Left ventricle myocardium inferior (tissue), 1 donor: ENCODE data around the gene FHIP2A. TPM values are rescaled to one million over a fixed set of nuclear protein-coding genes. Genes with fewer than 3 reads are reported as not detected.
"Not testable (repeated sequence)": the region's sequence is repeated elsewhere in the genome, so short reads cannot be mapped to it uniquely, and the experiment has no call there.

Experiments used
- DNase-seq: peaks from one replicate; pipeline ENCODE4 v3.0.0-alpha.2; 2020
- H3K27ac ChIP-seq: fragments of 200-600 bp; replicated peaks from 2 replicates; pipeline ENCODE4 v1.8.0; 2021
- H3K27me3 ChIP-seq: fragments of 200-600 bp; 2 replicates; pipeline ENCODE4 v1.8.0; 2021; ENCODE audit warnings: low read depth
- H3K36me3 ChIP-seq: fragments of 200-600 bp; 2 replicates; pipeline ENCODE4 v1.8.0; 2021
- H3K4me1 ChIP-seq: fragments of 200-600 bp; 2 replicates; pipeline ENCODE4 v1.8.0; 2021
- H3K4me3 ChIP-seq: fragments of 200-600 bp; 2 replicates; pipeline ENCODE4 v1.8.0; 2021; ENCODE audit warnings: mild to moderate bottlenecking, moderate library complexity
- H3K9me3 ChIP-seq: fragments of 200-600 bp; replicated peaks from 2 replicates; pipeline ENCODE4 v1.8.0; 2021
- CTCF ChIP-seq: fragments of 200-600 bp; IDR thresholded peaks from 2 replicates; pipeline ENCODE4 v1.8.0; 2021; ENCODE audit warnings: antibody characterized with exemption, mild to moderate bottlenecking, borderline replicate concordance
- intact Hi-C: fragments of 100-400 bp; cut with micrococcal nuclease; formaldehyde crosslinking; loops from one replicate; pipeline ENCODE4 v1.11.0; 2022
- total RNA-seq: library from RNA; stranded (reverse); fragmentation: NEBNext Ultra II Directional; extraction: Animal tissue kit (Norgen Biotek cat#: 25700); gene quantifications from one replicate; pipeline ENCODE4 v1.2.1, GENCODE V29; 2021
- donor health status: DM: no; HTN: yes; CAD: no; lungs with severe emphysema.

The FHIP2A gene
- total RNA-seq, 1 donor from 2014 or later, result 26.6 TPM

DNA sequence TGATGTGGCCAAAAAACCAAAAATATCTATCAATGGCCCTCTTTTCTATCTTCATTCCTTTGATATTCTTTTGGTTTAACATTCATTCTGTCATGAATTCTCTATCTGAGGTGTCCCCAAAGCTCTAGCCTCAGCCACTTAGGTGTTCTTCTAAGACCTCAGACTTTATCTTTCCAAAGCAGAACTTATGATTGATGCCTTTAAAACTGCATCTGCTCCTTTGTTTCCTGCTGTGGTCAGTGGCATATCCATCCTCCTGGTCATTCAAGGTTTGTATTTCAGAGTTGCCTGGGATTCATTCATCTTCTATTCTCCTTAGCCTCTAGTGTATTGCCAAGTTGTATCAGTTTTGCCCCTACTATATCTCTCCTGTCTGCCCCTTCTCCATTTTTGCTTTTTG lies 30.6 kb downstream of the FHIP2A start:
- H3K4me3 ChIP-seq, result no peak overlapping the region
- intact Hi-C loops, result no loop called here
- H3K27me3 ChIP-seq, result no peaks in the 10 kb centered on the region
- no peak overlapping the region for H3K27ac ChIP-seq
- DNase-seq, result no peak
- H3K36me3 ChIP-seq, result peaks cover 93% of the 10 kb centered on the region
- H3K4me1 ChIP-seq, result peaks cover 15% of the 10 kb centered on the region
- H3K9me3 ChIP-seq, result no peaks in the 10 kb centered on the region
- TF ChIP-seq CTCF, result no peak

GRCh38 chr10:114854906-114855305 lies 33.3 kb downstream of the FHIP2A start:
- Histone ChIP-seq H3K27ac (no peak overlapping the region), H3K36me3 (peaks cover 91% of the 10 kb centered on the region), H3K9me3 (no peaks in the 10 kb centered on the region), H3K4me3 (no peak overlapping the region), H3K27me3 (no peaks in the 10 kb centered on the region), H3K4me1 (peaks cover 20% of the 10 kb centered on the region)
- no peak for TF ChIP-seq CTCF
- intact Hi-C loops, result no loop called here
- no peak for DNase-seq

DNA sequence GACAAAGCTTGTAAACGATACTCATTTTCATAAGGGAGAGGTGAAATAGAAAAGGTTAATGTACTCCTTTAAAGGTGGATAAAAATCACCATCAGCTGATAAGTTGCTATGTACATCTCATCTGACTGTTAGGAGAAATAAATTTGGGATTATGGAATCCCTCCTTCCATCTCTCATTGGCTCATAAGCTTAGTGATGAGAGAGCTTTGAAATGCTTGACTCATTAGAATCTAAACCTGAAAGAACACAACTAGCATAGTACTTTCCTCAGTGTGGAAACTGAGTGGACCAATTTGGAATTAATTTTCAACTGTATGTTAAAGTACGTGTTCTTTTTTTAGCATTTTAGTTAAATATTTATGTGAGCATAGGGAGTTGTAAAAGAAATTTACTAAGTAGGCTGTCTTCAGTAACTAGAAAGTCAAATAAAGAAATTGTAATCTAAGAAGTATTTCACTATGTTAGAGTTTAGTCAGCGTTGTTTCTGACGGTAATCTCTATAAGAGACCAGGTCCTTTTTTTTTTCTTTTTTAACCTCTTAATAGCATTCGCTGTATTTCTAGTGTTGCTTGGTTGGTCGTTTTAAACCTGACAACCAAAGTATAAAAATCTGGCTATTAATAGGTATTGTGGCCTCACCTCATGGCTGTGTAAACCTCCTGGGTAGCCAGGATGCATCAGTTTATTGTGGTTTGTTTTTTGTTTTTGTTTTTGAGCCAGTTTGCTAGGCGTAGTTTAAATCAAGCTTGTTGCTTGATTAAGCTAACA lies 34.4 kb downstream of the FHIP2A start:
- Histone ChIP-seq H3K4me1 (peaks cover 20% of the 10 kb centered on the region), H3K9me3 (no peaks in the 10 kb centered on the region), H3K27me3 (no peaks in the 10 kb centered on the region), H3K27ac (no peak overlapping the region), H3K36me3 (peaks cover 91% of the 10 kb centered on the region), H3K4me3 (no peak overlapping the region)
- DNase-seq, result no peak
- intact Hi-C loops, result no loop called here
- TF ChIP-seq CTCF, result no peak

DNA sequence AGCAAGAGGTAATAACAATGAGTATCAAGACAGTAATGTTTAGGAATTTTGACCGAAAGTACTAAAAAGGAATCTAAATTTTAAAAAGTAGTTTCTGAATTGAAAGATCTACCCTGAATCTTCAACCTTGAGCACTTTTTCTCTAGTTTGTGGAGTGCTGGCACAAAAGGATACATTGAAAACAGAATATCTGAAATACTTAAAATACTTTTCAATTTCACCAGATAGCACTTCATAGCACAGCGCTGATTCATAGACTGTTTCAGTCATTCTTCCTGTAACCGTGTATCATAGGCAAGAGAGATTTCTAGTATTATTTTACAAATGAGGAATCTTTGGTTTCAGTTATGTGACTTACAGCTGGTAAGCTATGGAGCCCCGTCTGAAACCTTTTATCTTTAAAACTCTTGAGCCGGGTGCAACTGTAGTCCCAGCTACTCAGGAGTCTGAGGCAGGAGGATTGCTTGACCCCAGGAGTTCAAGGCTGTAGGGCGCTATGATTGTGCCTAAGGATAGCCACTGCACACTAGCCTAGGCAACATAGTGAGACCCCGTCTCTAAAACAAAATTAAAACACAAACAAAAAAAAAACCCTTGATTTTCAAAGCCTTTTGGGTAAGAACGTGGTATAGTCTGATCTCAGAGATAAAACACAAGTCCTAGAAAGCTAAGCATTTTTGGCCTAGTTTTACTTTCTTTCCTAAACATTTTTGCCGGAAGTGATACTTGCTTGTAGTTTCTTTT lies 35.1 kb downstream of the FHIP2A start:
- no peak for TF ChIP-seq CTCF
- H3K36me3 ChIP-seq, result peaks cover 94% of the 10 kb centered on the region
- H3K4me1 ChIP-seq, result peaks cover 20% of the 10 kb centered on the region
- H3K27me3 ChIP-seq, result no peaks in the 10 kb centered on the region
- no peaks in the 10 kb centered on the region for H3K9me3 ChIP-seq
- intact Hi-C loops, result no loop called here
- H3K27ac ChIP-seq, result no peak overlapping the region
- no peak overlapping the region for H3K4me3 ChIP-seq
- DNase-seq, result no peak

GRCh38 chr10:114857288-114857565 lies 35.6 kb downstream of the FHIP2A start:
- DNase-seq, H3K27ac ChIP-seq, H3K4me3 ChIP-seq, H3K9me3 ChIP-seq, intact Hi-C loops, H3K27me3 ChIP-seq: not testable (repeated sequence)
- peaks cover 94% of the 10 kb centered on the region for H3K36me3 ChIP-seq
- peaks cover 20% of the 10 kb centered on the region for H3K4me1 ChIP-seq
